Calu3 (cell line): ENCODE data around the gene PTPRR. TPM values are rescaled to one million over a fixed set of nuclear protein-coding genes. Genes with fewer than 3 reads are reported as not detected.

Source experiments
- BruUV-seq: library from RNA; stranded (reverse); fragments of 400-500 nt; replicated peaks from 2 replicates; lab custom pipeline; 2021; lab: Mats Ljungman, UMichigan
- CTCF ChIA-PET: fragments of 300-600 bp; sonication (Branson Sonifier 250); formaldehyde crosslinking; loops from one replicate; lab custom pipeline; 2022; ENCODE audit warnings: antibody characterized with exemption; lab: Charles Lee
- DNase-seq: peaks from one replicate; pipeline ENCODE4 v3.0.0; 2022
- H3K27ac Mint-ChIP-seq: one replicate; pipeline ENCODE4 v1.8.0; 2022; ENCODE audit warnings: mixed read lengths; ENCODE audit not compliant: unreplicated experiment
- H3K27me3 Mint-ChIP-seq: one replicate; pipeline ENCODE4 v1.8.0; 2022; ENCODE audit warnings: mixed read lengths; ENCODE audit not compliant: unreplicated experiment
- H3K36me3 Mint-ChIP-seq: one replicate; pipeline ENCODE4 v1.8.0; 2022; ENCODE audit warnings: mild to moderate bottlenecking, moderate library complexity, mixed read lengths; ENCODE audit not compliant: insufficient read depth, unreplicated experiment
- H3K4me1 Mint-ChIP-seq: one replicate; pipeline ENCODE4 v1.8.0; 2022; ENCODE audit warnings: mild to moderate bottlenecking, low read depth, mixed read lengths; ENCODE audit not compliant: unreplicated experiment
- H3K4me3 Mint-ChIP-seq: one replicate; pipeline ENCODE4 v1.8.0; 2022; ENCODE audit warnings: mild to moderate bottlenecking, low read depth, moderate library complexity, mixed read lengths; ENCODE audit not compliant: unreplicated experiment
- H3K9me3 Mint-ChIP-seq: one replicate; pipeline ENCODE4 v1.8.0; 2022; ENCODE audit warnings: low read depth, mixed read lengths; ENCODE audit not compliant: unreplicated experiment
- CTCF ChIP-seq: fragments of 200-600 bp; IDR thresholded peaks from one replicate; pipeline ENCODE4 v1.8.0; 2022; ENCODE audit warnings: antibody characterized with exemption; ENCODE audit not compliant: unreplicated experiment
- intact Hi-C: fragments of 100-400 bp; cut with micrococcal nuclease; formaldehyde crosslinking; loops from one replicate; pipeline ENCODE4 v1.10.0; 2022; ENCODE audit not compliant: unreplicated experiment
- total RNA-seq: library from RNA; stranded (reverse); gene quantifications from 2 replicates; pipeline ENCODE4 v1.2.3, GENCODE V29; 2022

The PTPRR gene
- total RNA-seq, 1 experiment from 2014 or later = 39.1 TPM

- no peak overlapping the region for H3K4me3 Mint-ChIP-seq
- intact Hi-C loops = no loop called here
- no peaks in the 10 kb centered on the region for H3K9me3 Mint-ChIP-seq
- H3K27ac Mint-ChIP-seq = peak overlapping the region; percentile 84
- no peak for TF ChIP-seq CTCF
- BruUV-seq = no TSS peak
- DNase-seq = no peak
- H3K27me3 Mint-ChIP-seq = no peaks in the 10 kb centered on the region
- H3K4me1 Mint-ChIP-seq = peaks cover 18% of the 10 kb centered on the region
- CTCF ChIA-PET = interaction anchor here (0.7 kb wide), 1 partner anchor 265 kb away, joined by 3 read pairs; no protein-coding TSS in a partner anchor
- peaks cover 33% of the 10 kb centered on the region for H3K36me3 Mint-ChIP-seq
Observed at GRCh38 chr12:70659077-70659606, 261.4 kb downstream of the PTPRR start.

- intact Hi-C loops = no loop called here
Observed at GRCh38 chr12:70657616-70658286, 262.8 kb downstream of the PTPRR start.

GRCh38 chr12:70652451-70652850 lies 268.1 kb downstream of the PTPRR start:
- intact Hi-C loops = no loop called here
- Mint-ChIP-seq H3K36me3 (peaks cover 26% of the 10 kb centered on the region), H3K27ac (no peak overlapping the region), H3K27me3 (no peaks in the 10 kb centered on the region), H3K9me3 (peaks cover 2% of the 10 kb centered on the region), H3K4me3 (no peak overlapping the region), H3K4me1 (peaks cover 43% of the 10 kb centered on the region)
- TF ChIP-seq CTCF = no peak
- CTCF ChIA-PET = no interaction called here
- no TSS peak for BruUV-seq
- DNase-seq = no peak

More at GRCh38 chr12:70657616-70658286, 262.8 kb downstream of the PTPRR start:
- CTCF ChIA-PET = no interaction called here
- no peaks in the 10 kb centered on the region for H3K27me3 Mint-ChIP-seq
- H3K4me1 Mint-ChIP-seq = peaks cover 26% of the 10 kb centered on the region
- H3K27ac Mint-ChIP-seq = peak overlapping the region; percentile 13
- no TSS peak for BruUV-seq
- no peak for TF ChIP-seq CTCF
- H3K9me3 Mint-ChIP-seq = no peaks in the 10 kb centered on the region
- peaks cover 33% of the 10 kb centered on the region for H3K36me3 Mint-ChIP-seq
- DNase-seq = no peak
- H3K4me3 Mint-ChIP-seq = no peak overlapping the region

GRCh38 chr12:70648831-70649230 lies 271.7 kb downstream of the PTPRR start:
- CTCF ChIA-PET = interaction anchor here (1.2 kb wide), 1 partner anchor 12 kb away, joined by 4 read pairs; no protein-coding TSS in a partner anchor
- peak overlapping the region; percentile 91 for H3K27ac Mint-ChIP-seq
- no TSS peak for BruUV-seq
- H3K4me1 Mint-ChIP-seq = peaks cover 75% of the 10 kb centered on the region
- peaks cover 36% of the 10 kb centered on the region for H3K36me3 Mint-ChIP-seq
- no peak overlapping the region for H3K4me3 Mint-ChIP-seq
- TF ChIP-seq CTCF = no peak
- DNase-seq = no peak
- peaks cover 2% of the 10 kb centered on the region for H3K9me3 Mint-ChIP-seq
- intact Hi-C loops = loop anchor here (5.0 kb wide), 2 partner anchors 42 to 513 kb away; no protein-coding TSS in a partner anchor
- H3K27me3 Mint-ChIP-seq = no peaks in the 10 kb centered on the region
